Kidney (tissue), 14 donors: ENCODE results near the gene CX3CL1. TPM values are rescaled to one million over a fixed set of nuclear protein-coding genes. Genes with fewer than 3 reads are reported as not detected.

Experiments used
- DNase-seq, 5 donors: peaks; one replicate each; pipeline ENCODE4 v3.0.0-alpha.2; 2013 to 2020
- FAIRE-seq: peaks from 2 replicates; lab custom pipeline; 2012; peaks lifted over from hg19 to GRCh38; lab: Jason Lieb, UNC
- H3K27ac ChIP-seq, 2 donors: one replicate each; pipeline ENCODE4 v1.7.0; 2013; ENCODE audit warnings: low read depth in 2 of 2, low read length in 2 of 2, inconsistent platforms in 1 of 2
- H3K27me3 ChIP-seq: one replicate; pipeline ENCODE4 v1.7.1; 2013; ENCODE audit warnings: low read length, inconsistent platforms; ENCODE audit not compliant: control insufficient read depth, insufficient read depth
- H3K36me3 ChIP-seq, 3 donors: one replicate each; pipeline versions ENCODE4 v1.7.0 to v1.7.1; 2013; ENCODE audit warnings: low read length in 3 of 3, control low read depth in 1 of 3, inconsistent platforms in 1 of 3; ENCODE audit not compliant: insufficient read depth in 3 of 3, control insufficient read depth in 2 of 3
- H3K4me1 ChIP-seq, 3 donors: one replicate each; pipeline versions ENCODE4 v1.7.0 to v1.7.1; 2013; ENCODE audit warnings: low read length in 3 of 3, inconsistent platforms in 1 of 3, low read depth in 1 of 3; ENCODE audit not compliant: control insufficient read depth in 2 of 3, insufficient read depth in 2 of 3
- H3K4me3 ChIP-seq, 3 donors: one replicate each; pipeline versions ENCODE4 v1.7.0 to v1.8.1; 2013; ENCODE audit warnings: low read length in 3 of 3, control low read depth in 1 of 3, inconsistent platforms in 1 of 3
- H3K9ac ChIP-seq, 3 donors: one replicate each; pipeline versions ENCODE4 v1.7.0 to v1.7.1; 2013; ENCODE audit warnings: low read length in 3 of 3, control low read depth in 1 of 3, inconsistent platforms in 1 of 3
- H3K9me3 ChIP-seq, 3 donors: one replicate each; pipeline versions ENCODE4 v1.7.0 to v1.7.1; 2013; ENCODE audit warnings: low read length in 3 of 3, control low read depth in 1 of 3, inconsistent platforms in 1 of 3; ENCODE audit not compliant: control insufficient read depth in 2 of 3, insufficient read depth in 1 of 3
- intact Hi-C: fragments of 100-400 bp; cut with DNase I; formaldehyde crosslinking; loops from one replicate; pipeline ENCODE4 v1.11.1; 2022
- polyA plus RNA-seq: library from polyadenylated mRNA; stranded (reverse); fragments of 350-450 nt; fragmentation: Illumina TruSeq; extraction: RNeasy Lipid Tissue Mini Kit (QIAGEN cat#74804); gene quantifications from one replicate; pipeline ENCODE4 v1.2.3, GENCODE V29; 2014; ENCODE audit warnings: low read depth, low replicate concordance; ENCODE audit not compliant: insufficient read depth
- total RNA-seq: library from RNA; stranded (reverse); fragmentation: NEBNext Ultra II Directional; extraction: Animal tissue kit (Norgen Biotek cat#: 25700); gene quantifications from one replicate; pipeline ENCODE4 v1.2.1, GENCODE V29; 2021
- TF ChIP-seq, protein P1 (sequence below): IDR thresholded peaks from 3 replicates; pipeline ENCODE4 v1.5.1; 2012; ENCODE audit warnings: mild to moderate bottlenecking, moderate library complexity, borderline replicate concordance; ENCODE audit not compliant: insufficient read depth; ENCODE audit errors: extremely low read depth
- donor health status: control.
- donor health status: control.
- donor health status: control.
- donor health status: control.
- donor health status: control.
- donor health status: DM: yes; HTN: yes; CAD: no.
- donor health status: Normal renal cell carcinoma (clear cell type).

The CX3CL1 gene
- total and polyA plus RNA-seq, 2 donors from 2014 or later, result 39.1 to 46.4 TPM

DNA sequence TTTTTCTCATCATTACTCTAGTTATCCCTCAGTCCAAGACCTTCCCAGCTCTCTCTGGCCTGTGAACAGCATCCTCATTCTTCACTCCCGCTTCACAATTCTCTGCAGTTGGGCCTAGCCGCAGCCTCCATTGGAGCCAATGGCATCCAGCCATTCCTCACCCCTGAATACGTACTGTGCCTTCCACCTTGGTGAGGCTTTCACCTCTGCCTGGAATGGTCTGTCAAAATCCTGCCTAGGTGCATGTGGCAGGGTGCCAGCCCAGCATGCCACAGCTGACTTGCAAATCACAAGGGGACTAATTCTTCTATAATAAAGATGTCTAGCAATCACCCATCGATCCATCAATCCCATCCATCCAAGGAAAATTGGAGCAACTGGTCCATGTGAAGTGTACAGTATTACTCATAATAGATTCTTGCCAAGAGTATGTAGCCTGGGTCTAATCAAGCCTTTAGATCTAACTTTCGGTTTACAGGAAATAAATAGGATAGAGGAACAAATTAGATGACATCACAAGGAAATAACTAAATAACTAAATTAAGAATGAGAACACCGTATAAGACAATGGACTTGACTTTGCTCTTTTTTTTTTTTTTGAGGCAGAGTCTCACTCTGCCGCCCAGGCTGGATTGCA lies 5.1 kb upstream of the CX3CL1 start:
- no peaks in the 10 kb centered on the region for H3K27me3 ChIP-seq
- H3K9ac ChIP-seq, result no peak overlapping the region
- no peaks in the 10 kb centered on the region for H3K36me3 ChIP-seq
- no peak overlapping the region for H3K4me3 ChIP-seq
- intact Hi-C loops, result no loop called here
- TF ChIP-seq, protein P1, sequence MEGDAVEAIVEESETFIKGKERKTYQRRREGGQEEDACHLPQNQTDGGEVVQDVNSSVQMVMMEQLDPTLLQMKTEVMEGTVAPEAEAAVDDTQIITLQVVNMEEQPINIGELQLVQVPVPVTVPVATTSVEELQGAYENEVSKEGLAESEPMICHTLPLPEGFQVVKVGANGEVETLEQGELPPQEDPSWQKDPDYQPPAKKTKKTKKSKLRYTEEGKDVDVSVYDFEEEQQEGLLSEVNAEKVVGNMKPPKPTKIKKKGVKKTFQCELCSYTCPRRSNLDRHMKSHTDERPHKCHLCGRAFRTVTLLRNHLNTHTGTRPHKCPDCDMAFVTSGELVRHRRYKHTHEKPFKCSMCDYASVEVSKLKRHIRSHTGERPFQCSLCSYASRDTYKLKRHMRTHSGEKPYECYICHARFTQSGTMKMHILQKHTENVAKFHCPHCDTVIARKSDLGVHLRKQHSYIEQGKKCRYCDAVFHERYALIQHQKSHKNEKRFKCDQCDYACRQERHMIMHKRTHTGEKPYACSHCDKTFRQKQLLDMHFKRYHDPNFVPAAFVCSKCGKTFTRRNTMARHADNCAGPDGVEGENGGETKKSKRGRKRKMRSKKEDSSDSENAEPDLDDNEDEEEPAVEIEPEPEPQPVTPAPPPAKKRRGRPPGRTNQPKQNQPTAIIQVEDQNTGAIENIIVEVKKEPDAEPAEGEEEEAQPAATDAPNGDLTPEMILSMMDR, result no peak
- DNase-seq, result peak in 2 of 5 donors; percentile 10 to 21
- peak overlapping the region; percentile 33 to 48 for H3K27ac ChIP-seq
- peak; percentile 50 for FAIRE-seq
- peaks cover 0 to 16% (median 10%) of the 10 kb centered on the region in 3 donors for H3K4me1 ChIP-seq
- no peaks in the 10 kb centered on the region for H3K9me3 ChIP-seq

DNA sequence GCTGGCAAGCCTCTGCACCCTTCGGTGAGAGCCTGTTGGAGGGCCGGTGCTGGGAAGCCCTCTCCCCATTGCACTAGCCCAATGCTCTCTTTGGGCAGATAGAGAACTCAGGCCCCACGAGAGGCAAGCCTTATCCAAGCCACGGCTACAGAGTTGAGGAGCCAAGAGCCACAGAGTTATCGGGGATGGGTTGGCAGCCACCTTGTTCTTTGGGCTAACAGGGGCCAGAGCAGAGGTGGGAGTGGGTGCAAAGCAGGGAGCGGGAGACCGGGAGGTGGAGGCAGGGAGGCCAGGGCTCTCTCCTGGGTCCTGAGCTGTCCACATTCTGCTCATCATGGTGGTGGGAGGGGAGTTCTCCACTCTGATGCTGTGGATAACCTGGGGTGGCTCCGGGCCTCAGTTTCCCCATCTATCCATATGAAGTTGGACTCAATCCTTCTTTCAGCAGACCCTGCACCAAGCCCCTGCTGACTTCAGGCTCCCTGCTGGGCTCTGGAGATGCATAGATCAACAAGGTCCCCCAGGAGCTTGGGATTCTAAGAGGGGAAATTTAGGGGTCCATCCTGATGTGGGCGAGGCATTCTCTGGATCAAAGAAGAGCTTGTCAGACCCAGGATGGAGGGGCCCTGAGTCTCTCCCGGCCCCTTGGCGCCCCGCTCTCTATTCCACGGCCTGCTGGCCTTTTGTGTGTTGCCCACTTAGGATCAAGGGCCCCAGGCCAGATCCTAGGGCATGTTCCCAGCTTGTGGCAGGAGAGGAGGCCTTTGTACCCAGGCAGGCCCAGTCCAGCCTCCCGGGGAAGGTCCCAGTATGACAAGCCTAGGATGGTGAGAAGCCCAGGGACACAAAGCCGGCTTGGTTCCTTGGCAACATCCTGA lies 557 bp upstream of the CX3CL1 start:
- Histone ChIP-seq H3K9me3 (no peaks in the 10 kb centered on the region), H3K4me3 (peak overlapping the region; percentile 17 to 95 (median 75)), H3K4me1 (peaks cover 0 to 30% (median 19%) of the 10 kb centered on the region in 3 donors), H3K9ac (peak overlapping the region in 2 of 3 donors; percentile 49 to 96), H3K27me3 (no peaks in the 10 kb centered on the region), H3K27ac (peak overlapping the region; percentile 88 to 97), H3K36me3 (no peaks in the 10 kb centered on the region)
- FAIRE-seq (no peak), DNase-seq (peak in 1 of 5 donors; percentile 41)
- TF ChIP-seq, protein P1, result no peak
- intact Hi-C loops, result no loop called here

DNA sequence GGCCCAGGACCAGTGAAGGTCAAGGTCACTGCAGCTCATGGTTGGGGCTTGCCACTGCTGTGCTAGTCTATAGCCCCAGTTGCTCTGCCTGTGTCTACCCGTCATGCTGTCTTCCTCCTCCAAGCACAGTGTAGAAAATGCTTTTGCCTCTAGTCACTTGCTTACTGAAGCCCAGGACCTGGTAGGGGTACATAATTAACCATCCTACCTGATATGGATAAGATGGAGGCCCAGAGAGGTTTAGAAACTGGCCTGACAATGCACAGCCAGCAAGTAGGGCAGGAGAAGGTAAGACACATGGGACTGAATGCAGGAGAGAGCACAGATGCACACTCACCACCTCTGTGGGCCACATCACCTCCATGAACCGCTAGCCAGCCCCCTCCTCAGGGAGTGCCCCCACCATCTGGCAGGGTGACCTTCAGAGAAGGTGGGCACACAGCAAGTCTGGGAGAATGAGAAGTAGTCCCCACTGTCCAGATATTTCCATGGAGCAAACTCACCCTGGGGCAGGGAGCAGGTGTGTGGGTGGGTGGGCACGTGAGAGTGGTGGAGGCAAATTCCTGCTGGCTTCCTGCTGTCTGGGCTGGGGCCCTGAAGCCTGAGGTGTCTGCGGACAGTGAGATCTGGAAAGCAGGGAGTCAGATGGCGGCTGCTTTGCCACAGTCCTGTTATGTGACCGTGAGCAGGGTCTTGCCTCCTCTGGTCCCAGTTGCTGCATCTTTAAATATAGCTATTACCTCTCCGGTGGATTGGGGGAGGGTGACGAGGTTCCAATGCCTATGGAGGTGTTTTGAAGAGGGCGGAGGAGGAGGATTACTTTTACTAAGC lies 1.0 kb downstream of the CX3CL1 start:
- peak in 3 of 5 donors; percentile 33 to 34 (median 33) for DNase-seq
- Histone ChIP-seq H3K27ac (peak overlapping the region; percentile 88 to 97), H3K4me1 (peaks cover 0 to 33% (median 16%) of the 10 kb centered on the region in 3 donors), H3K36me3 (no peaks in the 10 kb centered on the region), H3K9me3 (no peaks in the 10 kb centered on the region), H3K27me3 (no peaks in the 10 kb centered on the region), H3K9ac (peak overlapping the region; percentile 38 to 96 (median 78)), H3K4me3 (peak overlapping the region; percentile 66 to 95 (median 75))
- intact Hi-C loops, result no loop called here
- TF ChIP-seq, protein P1, result no peak
- no peak for FAIRE-seq
